HG03103 (cell line): ENCODE results near the gene ADD1.

Experiments used
- ATAC-seq: cut with Tn5 transposase; IDR thresholded peaks from one replicate; pipeline ENCODE4 v1.9.1; 2021; ENCODE audit warnings: low read depth; ENCODE audit not compliant: unreplicated experiment

Gene ADD1

GRCh38 chr4:2819244-2820215, 24.1 kb upstream of the ADD1 start:
- ATAC-seq: no peak

- ATAC-seq: no peak
These were observed 23.2 kb upstream of the ADD1 start for GRCh38 chr4:2820216-2820982.

GRCh38 chr4:2822461-2823300, 21.0 kb upstream of the ADD1 start:
- no peak for ATAC-seq

- no peak for ATAC-seq
These were observed 20.4 kb upstream of the ADD1 start for GRCh38 chr4:2823301-2823670.

GRCh38 chr4:2823671-2824328, 19.8 kb upstream of the ADD1 start:
- no peak for ATAC-seq

GRCh38 chr4:2824329-2824835, 19.3 kb upstream of the ADD1 start:
- no peak for ATAC-seq

GRCh38 chr4:2824836-2825381, 18.7 kb upstream of the ADD1 start:
- no peak for ATAC-seq

GRCh38 chr4:2825740-2826139, 17.9 kb upstream of the ADD1 start:
- ATAC-seq: no peak

GRCh38 chr4:2827071-2827873, 16.4 kb upstream of the ADD1 start:
- no peak for ATAC-seq

GRCh38 chr4:2827874-2828751, 15.5 kb upstream of the ADD1 start:
- ATAC-seq: no peak

- ATAC-seq: no peak
These were observed 14.9 kb upstream of the ADD1 start for GRCh38 chr4:2828758-2829181.

- no peak for ATAC-seq
These were observed 14.2 kb upstream of the ADD1 start for GRCh38 chr4:2829321-2829932.

- ATAC-seq: no peak
These were observed 13.7 kb upstream of the ADD1 start for GRCh38 chr4:2829933-2830451.

- ATAC-seq: no peak
These were observed 12.7 kb upstream of the ADD1 start for GRCh38 chr4:2830632-2831610.

GRCh38 chr4:2831611-2832308, 11.9 kb upstream of the ADD1 start:
- no peak for ATAC-seq
